Measurements from ENCODE around the gene IL11.

IL11 gene

DNA sequence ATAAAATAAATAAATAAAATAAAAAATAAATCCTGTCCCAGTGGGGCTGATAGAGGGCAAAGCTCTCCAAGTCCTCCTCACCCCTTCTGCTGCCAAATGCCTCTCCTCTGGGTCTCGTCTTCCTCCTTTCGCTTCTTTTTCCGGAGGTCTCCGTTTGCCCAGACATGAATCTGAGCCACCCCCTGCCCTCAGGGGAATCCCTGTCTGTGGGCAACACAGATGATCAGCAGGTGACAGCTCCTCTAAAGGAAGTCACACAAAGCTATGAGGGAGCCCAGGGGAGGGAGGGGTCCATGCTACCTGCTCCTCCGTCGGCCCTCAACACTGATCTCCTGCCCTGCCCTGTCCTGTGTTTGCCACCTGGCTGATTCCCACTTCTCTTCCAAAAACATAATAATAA, 45.6 kb downstream of the IL11 start:
- DNase-seq (ENCODE audit: low spot score) = no peak

DNA sequence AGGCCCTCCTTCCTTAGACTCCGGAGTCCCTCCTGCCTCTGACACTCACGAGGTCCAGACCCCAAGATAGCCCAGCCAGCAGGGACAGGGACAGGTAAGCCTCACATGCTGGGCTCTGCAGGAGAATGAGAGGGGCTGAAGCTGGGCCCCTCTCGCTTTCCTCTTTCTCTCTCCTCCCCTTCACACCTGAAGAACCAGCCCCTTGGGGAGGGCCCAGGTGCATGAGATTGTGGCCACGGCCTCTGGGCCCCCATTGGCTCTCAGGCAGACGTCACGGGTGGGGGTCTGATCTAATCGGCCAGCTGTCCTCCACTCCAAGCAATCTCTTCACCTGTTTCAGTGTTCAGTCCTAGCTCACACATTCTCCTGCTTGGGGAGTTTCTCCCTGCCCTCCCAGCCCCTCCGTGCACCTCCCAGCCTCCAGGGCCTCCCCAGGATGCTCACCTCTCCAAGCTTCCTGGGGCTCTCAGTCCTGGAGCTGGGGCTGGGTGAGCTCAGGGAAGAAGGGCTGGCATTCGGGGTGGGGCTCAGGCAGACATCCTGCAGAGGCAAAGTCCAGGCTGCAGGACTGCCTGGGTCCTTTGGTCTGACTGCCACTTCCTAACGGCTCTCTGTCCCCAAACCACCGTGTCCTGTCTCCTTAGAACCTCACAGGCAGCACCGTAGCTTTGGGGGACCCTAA, 47.9 kb downstream of the IL11 start:
- DNase-seq (ENCODE audit: low spot score) = no peak

DNA sequence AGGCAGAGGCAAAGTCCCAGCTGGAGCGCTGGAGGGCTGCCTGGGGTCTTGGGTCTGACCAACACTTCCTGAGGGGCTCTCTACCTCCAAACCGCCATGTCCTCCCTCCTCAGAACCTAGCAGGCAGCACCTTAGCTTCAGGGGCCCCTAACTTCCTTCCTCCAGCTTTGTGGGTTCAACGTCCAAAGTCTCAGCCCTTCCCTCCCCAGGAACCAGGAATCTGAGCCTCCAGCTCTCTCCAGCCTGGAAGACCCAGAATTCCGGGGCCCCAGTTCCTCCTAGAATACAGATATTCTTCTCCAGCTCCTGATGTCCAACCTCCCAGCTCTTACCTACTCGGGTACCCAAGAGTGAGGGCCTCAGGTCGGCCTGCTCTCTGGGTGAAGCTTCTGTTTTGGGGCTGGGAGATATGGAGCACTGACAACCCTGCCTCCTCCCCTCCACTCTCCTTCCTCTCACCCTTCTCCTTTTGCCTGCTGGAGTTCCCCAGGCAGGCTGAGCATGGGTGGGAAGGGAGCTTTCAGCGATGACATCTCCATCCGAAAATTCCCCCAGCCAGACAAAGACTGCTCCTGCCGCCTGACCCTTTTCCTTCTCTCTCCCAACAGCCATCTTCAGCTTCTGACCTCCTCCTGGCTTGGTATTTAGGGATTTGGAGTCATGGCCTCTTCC, 48.7 kb downstream of the IL11 start:
- DNase-seq (ENCODE audit: low spot score) = no peak

DNA sequence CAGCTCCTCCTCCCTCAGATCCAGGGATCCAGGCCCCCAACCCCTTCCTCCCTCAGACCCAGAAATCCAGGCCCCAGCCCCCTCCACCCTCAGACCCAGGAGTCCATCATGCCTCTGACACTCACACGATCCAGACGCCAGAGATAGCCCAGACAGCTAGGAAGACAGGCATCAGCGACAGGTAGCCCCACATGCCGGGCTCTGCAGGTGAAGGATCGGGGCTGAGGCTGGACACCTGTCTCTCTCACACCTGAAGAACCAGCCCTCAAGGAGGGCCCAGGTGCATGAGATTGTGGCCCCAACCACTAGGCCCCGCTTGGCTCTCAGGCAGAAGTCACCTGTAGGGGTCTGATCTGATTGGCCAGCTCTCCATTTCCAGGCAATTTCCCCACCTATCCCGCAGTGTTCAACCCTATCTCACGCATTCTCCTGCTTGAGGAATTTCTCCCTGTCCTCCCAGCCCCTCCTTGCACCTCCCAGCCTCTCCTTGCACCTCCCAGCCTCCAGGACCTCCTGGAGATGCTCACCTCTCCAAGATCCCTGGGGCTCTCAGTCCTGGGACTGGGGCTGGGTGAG, 49.3 kb downstream of the IL11 start:
- no peak for DNase-seq (ENCODE audit: low spot score)

DNA sequence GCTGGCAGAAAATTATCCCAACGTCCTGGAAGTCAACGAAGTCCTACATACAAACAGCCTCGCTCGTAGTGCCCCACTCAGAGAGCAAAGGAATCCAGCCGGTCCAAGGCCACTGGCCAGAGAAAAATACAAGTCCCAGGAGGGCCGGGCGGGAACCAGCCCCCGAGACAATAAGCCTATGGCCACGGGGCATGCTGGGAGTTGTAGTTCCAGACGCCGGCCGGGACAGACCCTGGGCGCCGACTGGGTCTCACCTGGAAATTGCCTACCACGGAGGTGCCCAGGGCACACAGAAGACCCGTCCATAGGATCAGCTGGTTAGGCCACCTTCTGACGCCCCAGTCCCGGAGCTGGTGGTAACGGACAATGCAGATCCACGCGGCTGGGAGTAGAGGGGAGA, 50.5 kb downstream of the IL11 start:
- DNase-seq (ENCODE audit: low spot score) = no peak

GRCh38 chr19:55316646-55317045, 53.6 kb downstream of the IL11 start:
- no peak for DNase-seq (ENCODE audit: low spot score)

- DNase-seq (ENCODE audit: low spot score) = no peak
Observed at GRCh38 chr19:55315956-55316525, 54.2 kb downstream of the IL11 start.

DNA sequence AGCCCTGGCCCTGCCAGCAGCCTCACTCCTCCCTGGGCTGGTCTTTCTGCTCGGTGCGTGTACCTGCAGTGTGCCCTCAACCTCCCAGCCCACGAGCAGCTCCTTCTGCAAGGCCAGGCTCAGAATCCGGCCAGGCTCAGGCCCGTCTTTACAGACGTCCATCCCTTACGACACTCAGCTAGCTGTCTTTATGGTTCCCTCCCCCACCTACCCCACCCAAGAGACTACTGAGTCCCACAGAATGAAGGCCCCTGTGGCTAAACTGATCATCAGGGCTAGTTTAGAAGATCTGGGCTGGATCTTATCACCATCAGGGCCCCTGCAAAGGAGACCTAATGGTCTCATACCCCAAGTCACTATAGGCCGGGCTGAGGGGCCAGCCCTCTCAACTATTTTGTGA, 55.9 kb downstream of the IL11 start:
- DNase-seq (ENCODE audit: low spot score) = no peak

All from activated CD4-positive, alpha-beta T cell treated with anti-CD3 and anti-CD28 coated beads, Interleukin-2, Interleukin-4, amounts not matched to agents 100 ng/mL and 50 ng/mL, durations not matched to agents 16 hours and 8 hours (primary cell).